ENCODE data around the gene ARHGEF4.

ARHGEF4 gene

DNA sequence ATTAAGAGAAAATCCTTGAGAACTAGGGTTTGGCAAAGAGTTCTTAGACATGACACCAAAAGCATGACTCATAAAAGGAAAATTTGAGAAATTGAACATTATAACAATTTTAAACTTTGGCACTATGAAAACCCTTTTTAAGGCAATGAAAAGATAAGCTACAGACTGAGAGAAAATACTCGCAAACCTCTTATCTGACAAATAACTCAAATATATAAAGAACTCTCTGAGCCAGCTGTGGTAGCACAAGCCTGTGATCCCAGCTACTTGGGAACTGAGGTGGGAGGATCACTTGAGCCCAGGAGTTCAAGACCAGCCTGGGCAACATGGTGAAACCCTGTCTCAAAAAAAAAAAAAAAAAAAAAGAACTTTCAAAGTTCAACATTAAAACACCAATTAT is 186.0 kb downstream of the ARHGEF4 start:
- Histone ChIP-seq H3K79me2 (ENCODE audit: insufficient read depth, low read length) (no peaks in the 10 kb centered on the region), H2AFZ (ENCODE audit: low read length) (no peak overlapping the region), H3K4me2 (ENCODE audit: low read depth, low read length, poor library complexity, severe bottlenecking) (no peak overlapping the region), H3K36me3 (ENCODE audit: insufficient read depth, low read length) (no peaks in the 10 kb centered on the region), H3K9me2 (replicated peaks; ENCODE audit: low read depth, low read length) (no peaks in the 10 kb centered on the region), H3K9me3 (ENCODE audit: insufficient read depth, low read depth, low read length) (no peaks in the 10 kb centered on the region), H3K4me3 (ENCODE audit: low read length, poor library complexity, severe bottlenecking) (no peak overlapping the region), H3K9ac (ENCODE audit: low read depth, low read length, poor library complexity, severe bottlenecking) (no peak overlapping the region), H3K27me3 (ENCODE audit: insufficient read depth, low read length, poor library complexity, severe bottlenecking) (no peaks in the 10 kb centered on the region), H3K4me1 (ENCODE audit: insufficient read depth, low read length, poor library complexity, severe bottlenecking) (no peaks in the 10 kb centered on the region), H4K20me1 (ENCODE audit: insufficient read depth, low read length, poor library complexity, severe bottlenecking) (no peaks in the 10 kb centered on the region), H3F3A (ENCODE audit: low read depth) (no peaks in the 10 kb centered on the region)
- TF ChIP-seq, protein P1, sequence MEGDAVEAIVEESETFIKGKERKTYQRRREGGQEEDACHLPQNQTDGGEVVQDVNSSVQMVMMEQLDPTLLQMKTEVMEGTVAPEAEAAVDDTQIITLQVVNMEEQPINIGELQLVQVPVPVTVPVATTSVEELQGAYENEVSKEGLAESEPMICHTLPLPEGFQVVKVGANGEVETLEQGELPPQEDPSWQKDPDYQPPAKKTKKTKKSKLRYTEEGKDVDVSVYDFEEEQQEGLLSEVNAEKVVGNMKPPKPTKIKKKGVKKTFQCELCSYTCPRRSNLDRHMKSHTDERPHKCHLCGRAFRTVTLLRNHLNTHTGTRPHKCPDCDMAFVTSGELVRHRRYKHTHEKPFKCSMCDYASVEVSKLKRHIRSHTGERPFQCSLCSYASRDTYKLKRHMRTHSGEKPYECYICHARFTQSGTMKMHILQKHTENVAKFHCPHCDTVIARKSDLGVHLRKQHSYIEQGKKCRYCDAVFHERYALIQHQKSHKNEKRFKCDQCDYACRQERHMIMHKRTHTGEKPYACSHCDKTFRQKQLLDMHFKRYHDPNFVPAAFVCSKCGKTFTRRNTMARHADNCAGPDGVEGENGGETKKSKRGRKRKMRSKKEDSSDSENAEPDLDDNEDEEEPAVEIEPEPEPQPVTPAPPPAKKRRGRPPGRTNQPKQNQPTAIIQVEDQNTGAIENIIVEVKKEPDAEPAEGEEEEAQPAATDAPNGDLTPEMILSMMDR (conservative IDR thresholded peaks at IDR 0.05; ENCODE audit: low read length): no peak

GRCh38 chr2:131023758-131024157 is 187.0 kb downstream of the ARHGEF4 start:
- Histone ChIP-seq H3K27me3 (ENCODE audit: insufficient read depth, low read length, poor library complexity, severe bottlenecking) (no peaks in the 10 kb centered on the region), H3K4me1 (ENCODE audit: insufficient read depth, low read length, poor library complexity, severe bottlenecking) (no peaks in the 10 kb centered on the region), H3K4me3 (ENCODE audit: low read length, poor library complexity, severe bottlenecking) (no peak overlapping the region), H3K9ac (ENCODE audit: low read depth, low read length, poor library complexity, severe bottlenecking) (no peak overlapping the region), H3K9me2 (replicated peaks; ENCODE audit: low read depth, low read length) (no peaks in the 10 kb centered on the region), H3K4me2 (ENCODE audit: low read depth, low read length, poor library complexity, severe bottlenecking) (no peak overlapping the region), H3K9me3 (ENCODE audit: insufficient read depth, low read depth, low read length) (no peaks in the 10 kb centered on the region), H4K20me1 (ENCODE audit: insufficient read depth, low read length, poor library complexity, severe bottlenecking) (no peaks in the 10 kb centered on the region), H3K79me2 (ENCODE audit: insufficient read depth, low read length) (no peaks in the 10 kb centered on the region), H2AFZ (ENCODE audit: low read length) (no peak overlapping the region), H3K36me3 (ENCODE audit: insufficient read depth, low read length) (no peaks in the 10 kb centered on the region), H3F3A (ENCODE audit: low read depth) (no peaks in the 10 kb centered on the region)
- TF ChIP-seq, protein P1 (conservative IDR thresholded peaks at IDR 0.05; ENCODE audit: low read length): 0 out of 2 replicates have a peak, but pooled peaks have one; percentile 14
- TF ChIP-seq EZH2phosphoT487 (IDR thresholded peaks at IDR 0.05; ENCODE audit: borderline replicate concordance): no peak

DNA sequence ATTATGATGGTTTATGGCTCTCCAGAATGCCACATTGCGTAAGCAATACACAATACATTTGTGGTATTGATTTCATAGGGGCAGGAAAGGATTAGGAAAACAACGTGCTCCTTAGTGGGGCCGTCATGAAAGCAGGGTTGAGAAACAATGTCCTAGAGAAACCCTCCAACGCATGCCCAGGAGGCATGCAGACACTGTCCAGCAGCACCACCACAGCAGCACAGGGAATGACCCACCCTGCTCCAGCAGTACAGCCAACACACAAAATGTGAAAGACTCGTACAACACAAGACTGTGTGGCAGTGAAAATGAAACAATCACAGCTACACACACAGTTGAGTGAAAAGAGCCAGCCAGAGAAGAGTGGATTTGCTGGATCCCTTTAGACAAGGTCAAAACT is 190.2 kb downstream of the ARHGEF4 start:
- no peaks in the 10 kb centered on the region for H3K4me1 ChIP-seq (ENCODE audit: insufficient read depth, low read length, poor library complexity, severe bottlenecking)
- H2AFZ ChIP-seq (ENCODE audit: low read length): no peak overlapping the region
- H3K9me2 ChIP-seq (replicated peaks; ENCODE audit: low read depth, low read length): no peaks in the 10 kb centered on the region
- H3K79me2 ChIP-seq (ENCODE audit: insufficient read depth, low read length): no peaks in the 10 kb centered on the region
- no peak overlapping the region for H3K4me2 ChIP-seq (ENCODE audit: low read depth, low read length, poor library complexity, severe bottlenecking)
- no peak overlapping the region for H3K9ac ChIP-seq (ENCODE audit: low read depth, low read length, poor library complexity, severe bottlenecking)
- no peaks in the 10 kb centered on the region for H3K36me3 ChIP-seq (ENCODE audit: insufficient read depth, low read length)
- no peaks in the 10 kb centered on the region for H3F3A ChIP-seq (ENCODE audit: low read depth)
- no peaks in the 10 kb centered on the region for H3K27me3 ChIP-seq (ENCODE audit: insufficient read depth, low read length, poor library complexity, severe bottlenecking)
- H3K4me3 ChIP-seq (ENCODE audit: low read length, poor library complexity, severe bottlenecking): no peak overlapping the region
- no peak for TF ChIP-seq EZH2phosphoT487 (IDR thresholded peaks at IDR 0.05; ENCODE audit: borderline replicate concordance)
- TF ChIP-seq, protein P1 (conservative IDR thresholded peaks at IDR 0.05; ENCODE audit: low read length): no peak
- no peaks in the 10 kb centered on the region for H4K20me1 ChIP-seq (ENCODE audit: insufficient read depth, low read length, poor library complexity, severe bottlenecking)
- H3K9me3 ChIP-seq (ENCODE audit: insufficient read depth, low read depth, low read length): no peaks in the 10 kb centered on the region

Measured in Loucy (cell line).